ENCODE data around the gene PXN.
"Not testable (repeated sequence)": the region's sequence is repeated elsewhere in the genome, so short reads cannot be mapped to it uniquely, and the experiment has no call there.

The PXN gene

DNA sequence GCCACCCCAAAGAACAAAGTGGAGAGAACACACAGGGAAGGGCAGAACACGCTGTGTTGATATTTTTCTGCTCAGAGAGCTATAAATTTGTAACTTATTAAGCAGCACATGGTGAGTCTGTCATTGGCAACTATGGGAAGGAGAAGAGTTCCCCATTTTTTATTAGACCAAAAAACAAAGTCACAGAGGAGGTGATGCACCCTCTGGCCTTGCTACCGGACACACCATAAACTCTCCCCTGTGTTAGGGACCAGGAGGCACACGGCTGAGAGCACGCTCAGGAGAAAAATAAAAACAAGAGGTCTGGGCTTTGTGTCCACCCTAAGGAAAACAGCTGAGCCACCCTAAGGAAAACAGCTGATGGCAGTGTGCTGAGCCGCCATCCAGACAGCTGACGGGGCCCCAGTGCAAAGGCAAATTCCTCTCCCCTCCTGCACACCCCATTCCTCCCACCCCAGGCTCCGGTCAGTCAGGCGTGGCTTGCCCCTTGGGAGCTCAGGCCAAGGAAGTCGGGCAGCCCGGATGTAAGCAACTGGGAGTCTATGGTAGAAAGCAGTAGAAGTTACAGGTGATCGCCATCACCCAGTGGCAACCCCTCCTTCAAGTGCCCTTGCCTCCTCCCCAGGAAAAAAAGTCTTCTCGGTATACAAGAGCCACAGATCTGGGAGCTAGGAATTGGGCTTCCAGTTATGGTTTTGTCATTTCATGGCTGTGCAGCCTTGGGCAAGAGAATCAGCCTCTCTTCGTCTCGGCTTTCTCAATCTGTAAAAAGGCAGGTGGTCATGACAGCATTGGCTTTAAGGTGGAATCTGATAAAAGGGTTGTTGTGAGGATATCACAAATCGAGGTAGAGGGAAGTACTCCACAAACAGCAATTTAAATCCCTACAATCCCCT lies 2.4 kb downstream of the PXN start:
- no peak for DNase-seq (ENCODE audit: extremely low spot score, insufficient read length, low read depth)
- FAIRE-seq: no peak

- FAIRE-seq (no peak), DNase-seq (ENCODE audit: extremely low spot score, insufficient read length, low read depth) (no peak)
Measured at GRCh38 chr12:120261951-120262851, 3.3 kb downstream of the PXN start.

- DNase-seq (ENCODE audit: extremely low spot score, insufficient read length, low read depth) (no peak), FAIRE-seq (no peak)
Measured at GRCh38 chr12:120260607-120261006, 4.9 kb downstream of the PXN start.

DNA sequence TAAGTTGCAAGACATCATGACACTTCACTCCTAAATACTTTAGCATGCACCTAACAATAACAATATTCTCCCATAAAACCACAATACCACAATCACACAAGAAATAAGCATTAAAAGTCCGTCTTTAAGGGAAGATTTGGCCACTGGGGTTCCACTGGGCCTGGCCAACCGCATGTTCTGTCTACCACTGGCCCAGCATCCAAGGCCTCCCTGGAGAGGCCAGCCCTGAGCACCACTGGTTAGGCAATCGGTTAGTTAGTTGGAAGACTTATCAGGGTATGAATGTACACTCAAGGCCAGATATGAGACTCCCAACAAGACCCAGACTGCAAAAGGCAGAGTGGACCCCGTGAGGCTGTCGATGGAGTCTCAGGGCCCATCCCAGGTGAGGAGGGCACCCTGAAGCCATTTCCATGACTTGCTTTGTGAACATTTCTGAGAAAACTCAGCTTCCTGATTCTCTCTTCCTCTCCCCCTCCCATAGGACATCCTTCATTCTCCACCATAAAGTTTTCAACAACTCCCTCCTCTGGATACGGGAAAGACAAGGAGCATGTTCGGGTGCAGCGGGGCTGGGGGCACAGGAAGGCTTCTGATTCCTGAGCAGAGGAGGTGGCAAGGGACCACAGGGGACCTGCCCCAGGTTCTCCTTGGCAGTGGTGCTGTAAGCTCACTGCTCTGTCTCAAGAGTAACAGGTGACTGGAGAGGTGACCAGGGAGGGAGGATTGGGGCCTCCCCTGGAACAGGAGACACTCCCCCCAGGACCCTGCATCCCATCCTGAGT lies 5.9 kb downstream of the PXN start:
- no peak for FAIRE-seq

DNA sequence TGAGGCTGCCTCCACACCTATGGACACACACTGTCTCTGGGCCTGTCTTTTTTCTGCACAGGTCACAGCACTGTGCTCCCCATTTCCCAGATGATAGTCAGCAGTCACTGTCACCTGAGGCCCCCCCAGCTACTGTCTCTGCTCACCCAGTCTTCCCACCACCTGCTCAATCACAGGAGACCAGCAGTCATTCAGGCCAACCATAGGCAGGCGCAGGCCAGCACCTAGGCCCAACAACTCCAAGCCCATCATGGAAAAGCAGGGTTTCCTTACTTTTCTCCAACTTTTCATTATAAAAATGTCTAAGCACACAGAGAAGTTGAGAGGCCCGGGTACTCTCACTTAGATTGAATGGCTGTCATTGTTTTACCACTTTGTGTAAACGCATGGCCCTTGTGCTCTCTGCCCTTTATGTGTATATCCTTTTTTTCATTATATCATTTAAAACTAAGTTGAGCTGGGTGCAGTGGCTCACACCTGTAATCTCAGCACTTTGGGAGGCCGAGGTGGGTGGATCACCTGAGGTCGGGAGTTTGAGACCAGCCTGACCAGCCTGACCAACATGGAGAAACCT lies 7.1 kb downstream of the PXN start:
- FAIRE-seq (no peak), DNase-seq (ENCODE audit: extremely low spot score, insufficient read length, low read depth) (no peak)

More for the DNA sequence above, 5.9 kb downstream of the PXN start:
- no peak for DNase-seq (ENCODE audit: extremely low spot score, insufficient read length, low read depth)

- no peak for FAIRE-seq
- DNase-seq (ENCODE audit: extremely low spot score, insufficient read length, low read depth): no peak
Measured at GRCh38 chr12:120257041-120257821, 8.3 kb downstream of the PXN start.

DNA sequence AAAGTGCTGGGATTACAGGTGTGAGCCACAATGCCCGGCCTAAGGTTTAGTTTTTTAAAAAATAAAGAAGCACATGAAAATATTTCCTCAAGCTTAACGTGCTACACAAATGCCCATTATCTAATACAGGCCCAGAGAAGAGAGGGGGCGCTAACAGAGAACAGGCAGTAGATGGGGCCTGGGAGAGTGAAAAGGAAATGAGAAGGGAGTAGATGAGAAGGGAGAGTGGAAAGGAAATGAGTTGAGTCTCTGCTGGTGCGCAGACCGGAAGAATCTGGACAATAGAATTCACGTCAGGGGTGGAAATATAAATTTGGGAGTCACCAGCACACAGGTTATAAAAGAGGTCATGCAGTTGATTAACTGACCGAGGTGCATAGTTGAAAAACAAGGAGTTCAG lies 10.7 kb downstream of the PXN start:
- FAIRE-seq: no peak

GRCh38 chr12:120253313-120253712 lies 12.2 kb downstream of the PXN start:
- FAIRE-seq; DNase-seq (ENCODE audit: extremely low spot score, insufficient read length, low read depth): not testable (repeated sequence)

More for the DNA sequence above, 10.7 kb downstream of the PXN start:
- DNase-seq (ENCODE audit: extremely low spot score, insufficient read length, low read depth): no peak

GRCh38 chr12:120252071-120252906 lies 13.2 kb downstream of the PXN start:
- FAIRE-seq (peak; percentile 73), DNase-seq (ENCODE audit: extremely low spot score, insufficient read length, low read depth) (no peak)

- DNase-seq (ENCODE audit: extremely low spot score, insufficient read length, low read depth); FAIRE-seq: not testable (repeated sequence)
Measured at GRCh38 chr12:120251364-120252070, 14.0 kb downstream of the PXN start.

DNA sequence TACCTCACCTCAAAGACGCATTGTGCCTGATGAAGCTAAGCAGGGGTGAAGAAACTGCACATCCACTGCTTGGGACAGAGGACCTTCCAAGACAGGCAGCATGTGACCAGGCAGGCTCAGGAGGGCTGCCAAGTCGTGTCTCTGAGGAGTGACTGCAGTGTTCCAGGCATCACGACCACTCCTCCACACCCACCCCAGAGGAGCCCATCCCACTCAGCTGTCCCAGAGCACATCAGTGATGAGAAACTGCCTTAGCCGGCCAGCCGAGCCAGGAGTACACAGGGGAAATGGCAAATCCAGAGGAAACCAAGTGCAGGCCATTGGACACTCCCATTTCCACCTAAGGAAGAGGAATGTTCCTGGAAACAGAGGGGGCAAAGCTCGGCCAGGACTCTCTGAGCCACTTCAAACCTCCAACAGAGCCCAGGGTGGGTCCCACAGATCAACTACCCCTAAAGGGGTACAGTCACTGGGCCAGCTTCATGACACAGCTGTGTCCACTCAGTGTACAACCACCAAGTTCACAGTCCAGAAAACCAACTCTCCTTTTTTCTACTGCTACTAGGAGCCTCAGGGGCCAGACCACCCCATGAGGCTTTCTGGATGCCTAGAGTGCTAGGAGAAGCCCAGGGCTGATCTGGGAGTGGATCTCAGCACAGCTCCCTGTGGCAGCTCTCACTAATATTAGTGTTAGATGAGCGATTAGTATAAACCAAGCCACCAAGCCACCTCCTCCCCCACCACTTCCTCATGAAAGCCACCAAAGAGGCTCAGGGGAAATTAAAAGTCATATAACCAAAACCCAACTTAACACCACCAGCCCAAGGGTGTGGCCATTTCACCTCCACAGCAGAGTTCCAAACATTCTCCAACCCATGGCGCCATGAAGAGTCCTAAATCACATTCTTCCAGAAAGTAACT lies 15.4 kb downstream of the PXN start:
- FAIRE-seq: peak; percentile 85
- no peak for DNase-seq (ENCODE audit: extremely low spot score, insufficient read length, low read depth)

DNA sequence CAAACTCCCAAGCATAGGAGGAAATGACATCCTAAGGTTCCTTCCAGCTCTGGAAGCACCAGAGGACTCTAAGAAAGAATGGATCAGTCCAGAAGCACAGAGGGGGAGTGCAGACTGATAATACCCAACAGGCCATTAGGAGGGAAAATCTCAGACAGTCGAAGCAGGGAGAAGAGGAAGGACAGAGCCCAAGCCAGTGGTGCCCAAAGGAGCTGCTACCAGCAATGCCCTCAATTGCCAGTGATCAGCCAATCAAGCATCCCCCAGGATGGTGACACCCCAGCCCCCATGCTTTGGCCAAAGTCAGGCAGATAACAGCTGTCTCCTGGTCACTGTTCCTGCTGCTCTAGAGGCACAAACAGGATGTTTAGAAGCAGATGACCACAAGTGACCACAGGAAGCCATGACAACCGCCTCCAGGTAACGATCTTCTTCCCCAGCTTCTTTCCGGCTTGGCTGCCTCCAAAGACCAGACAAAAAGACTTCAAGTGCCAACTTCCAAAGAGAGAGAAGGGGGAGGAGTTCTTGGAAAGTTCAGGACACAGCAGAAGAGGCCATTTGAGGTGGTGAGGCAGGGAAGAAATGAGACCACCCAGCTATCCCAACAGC lies 16.2 kb downstream of the PXN start:
- no peak for FAIRE-seq
- no peak for DNase-seq (ENCODE audit: extremely low spot score, insufficient read length, low read depth)

GRCh38 chr12:120247621-120248030 lies 17.9 kb downstream of the PXN start:
- DNase-seq (ENCODE audit: extremely low spot score, insufficient read length, low read depth): no peak

GRCh38 chr12:120247183-120247582 lies 18.3 kb downstream of the PXN start:
- FAIRE-seq (no peak), DNase-seq (ENCODE audit: extremely low spot score, insufficient read length, low read depth) (no peak)

More at GRCh38 chr12:120247621-120248030, 17.9 kb downstream of the PXN start:
- FAIRE-seq: no peak

- not testable (repeated sequence) for DNase-seq (ENCODE audit: extremely low spot score, insufficient read length, low read depth); FAIRE-seq
Measured at GRCh38 chr12:120246705-120247104, 18.8 kb downstream of the PXN start.

All from GM18507 (cell line).